ENCODE measurements around the gene ALG5.

The ALG5 gene

GRCh38 chr13:36918246-36919131 lies 80.7 kb downstream of the ALG5 start:
- peak overlapping the region; percentile 58 for H3K4me3 ChIP-seq (replicated peaks; ENCODE audit: low read depth, low read length)
- no peak for TF ChIP-seq CTCF (IDR thresholded peaks at IDR 0.05; ENCODE audit: low read length, missing control alignments)
- peak; percentile 17 for DNase-seq (ENCODE audit: low read depth)

GRCh38 chr13:36917311-36917710 lies 81.8 kb downstream of the ALG5 start:
- DNase-seq (ENCODE audit: low read depth), result no peak
- no peak for TF ChIP-seq CTCF (IDR thresholded peaks at IDR 0.05; ENCODE audit: low read length, missing control alignments)
- no peak overlapping the region for H3K4me3 ChIP-seq (replicated peaks; ENCODE audit: low read depth, low read length)

- TF ChIP-seq CTCF (IDR thresholded peaks at IDR 0.05; ENCODE audit: low read length, missing control alignments), result no peak
- no peak for DNase-seq (ENCODE audit: low read depth)
- no peak overlapping the region for H3K4me3 ChIP-seq (replicated peaks; ENCODE audit: low read depth, low read length)
Measured at GRCh38 chr13:36915896-36916640, 83.1 kb downstream of the ALG5 start.

- DNase-seq (ENCODE audit: low read depth), result no peak
- TF ChIP-seq CTCF (IDR thresholded peaks at IDR 0.05; ENCODE audit: low read length, missing control alignments), result no peak
- H3K4me3 ChIP-seq (replicated peaks; ENCODE audit: low read depth, low read length), result no peak overlapping the region
Measured at GRCh38 chr13:36915106-36915505, 84.0 kb downstream of the ALG5 start.

- DNase-seq (ENCODE audit: low read depth), result no peak
- no peak overlapping the region for H3K4me3 ChIP-seq (replicated peaks; ENCODE audit: low read depth, low read length)
- no peak for TF ChIP-seq CTCF (IDR thresholded peaks at IDR 0.05; ENCODE audit: low read length, missing control alignments)
Measured at GRCh38 chr13:36914648-36915047, 84.5 kb downstream of the ALG5 start.

GRCh38 chr13:36913463-36913862 lies 85.7 kb downstream of the ALG5 start:
- no peak overlapping the region for H3K4me3 ChIP-seq (replicated peaks; ENCODE audit: low read depth, low read length)
- DNase-seq (ENCODE audit: low read depth), result no peak
- no peak for TF ChIP-seq CTCF (IDR thresholded peaks at IDR 0.05; ENCODE audit: low read length, missing control alignments)
